Epithelial cell of esophagus (primary cell): ENCODE results near the gene BAG5.
A peak's percentile ranks its signal among the peaks of the same experiment; 100 is the strongest.
"Not testable (repeated sequence)": the region's sequence is repeated elsewhere in the genome, so short reads cannot be mapped to it uniquely, and the experiment has no call there.

ENCODE experiments used
- DNase-seq: peaks from one replicate; pipeline ENCODE4 v3.0.0; 2010; ENCODE audit warnings: low read depth
- H3K4me3 ChIP-seq: 2 replicates; pipeline ENCODE4 v1.5.1; 2011; ENCODE audit warnings: mild to moderate bottlenecking, low read length, control low read depth
- CTCF ChIP-seq: IDR thresholded peaks from 2 replicates; pipeline ENCODE4 v1.5.1; 2011; ENCODE audit warnings: low read depth, mild to moderate bottlenecking, low read length, control low read depth, inconsistent platforms; ENCODE audit not compliant: insufficient read depth; ENCODE audit errors: missing control alignments

BAG5 gene

GRCh38 chr14:103517174-103517566 lies 45.3 kb downstream of the BAG5 start:
- H3K4me3 ChIP-seq = no peak overlapping the region
- no peak for DNase-seq

GRCh38 chr14:103516426-103517173 lies 45.9 kb downstream of the BAG5 start:
- no peak overlapping the region for H3K4me3 ChIP-seq
- no peak for TF ChIP-seq CTCF
- DNase-seq = no peak

More at GRCh38 chr14:103517174-103517566, 45.3 kb downstream of the BAG5 start:
- no peak for TF ChIP-seq CTCF

- H3K4me3 ChIP-seq = no peak overlapping the region
- no peak for DNase-seq
- TF ChIP-seq CTCF = no peak
These were observed 47.6 kb downstream of the BAG5 start for GRCh38 chr14:103514596-103515421.

- H3K4me3 ChIP-seq = no peak overlapping the region
- no peak for TF ChIP-seq CTCF
- peak; percentile 99 for DNase-seq
These were observed 49.5 kb downstream of the BAG5 start for GRCh38 chr14:103512701-103513611.

- H3K4me3 ChIP-seq, DNase-seq: not testable (repeated sequence)
These were observed 50.3 kb downstream of the BAG5 start for GRCh38 chr14:103512180-103512579.

GRCh38 chr14:103510724-103511693 lies 51.4 kb downstream of the BAG5 start:
- H3K4me3 ChIP-seq = no peak overlapping the region
- peak; percentile 26 for TF ChIP-seq CTCF
- no peak for DNase-seq
